Ovary (tissue), 9 donors: ENCODE results near the gene MRPL9. TPM values are rescaled to one million over a fixed set of nuclear protein-coding genes. Genes with fewer than 3 reads are reported as not detected.

Experiments used
- DNase-seq, 5 donors: peaks; one replicate each; pipeline ENCODE4 v3.0.0-alpha.2; 2019 to 2020
- H3K27ac ChIP-seq, 2 donors: fragments of 200-600 bp; one replicate each; pipeline versions ENCODE4 v1.5.1 to v1.8.0; 2019 to 2022
- H3K27me3 ChIP-seq: fragments of 200-600 bp; one replicate; pipeline ENCODE4 v1.8.0; 2022
- H3K36me3 ChIP-seq: fragments of 200-600 bp; sonication (generic); one replicate; pipeline ENCODE4 v1.5.1; 2019
- H3K4me1 ChIP-seq: one replicate; pipeline ENCODE4 v1.8.1; 2013; ENCODE audit warnings: mild to moderate bottlenecking, moderate library complexity; ENCODE audit not compliant: insufficient read depth
- H3K4me3 ChIP-seq: fragments of 200-600 bp; sonication (generic); one replicate; pipeline ENCODE4 v1.5.1; 2017
- H3K9me3 ChIP-seq, 2 donors: fragments of 200-600 bp in 1 of 2; sonication (generic) in 1 of 2; one replicate each; pipeline versions ENCODE4 v1.5.1 to v1.8.1; 2013 to 2019; ENCODE audit warnings: mild to moderate bottlenecking in 1 of 2, moderate library complexity in 1 of 2
- CTCF ChIP-seq, 3 donors: fragments of 450-650 bp in 2 of 3; fragments of 200-600 bp in 1 of 3; IDR thresholded peaks; one replicate each; pipeline versions ENCODE4 v1.5.1 to v1.8.0; 2016 to 2022; ENCODE audit warnings: antibody characterized with exemption in 3 of 3, mild to moderate bottlenecking in 1 of 3
- EP300 ChIP-seq: sonication (generic); formaldehyde crosslinking; IDR thresholded peaks from one replicate; pipeline ENCODE4 v1.6.1; 2017; ENCODE audit warnings: antibody characterized with exemption
- POLR2A ChIP-seq: fragments of 450-650 bp; IDR thresholded peaks from one replicate; pipeline ENCODE4 v1.6.1; 2017; ENCODE audit warnings: antibody characterized with exemption, mild to moderate bottlenecking, moderate library complexity
- WGBS, 3 donors: extraction: QIAGEN DNeasy Blood & Tissue Kit in 1 of 3; methylation state at CpG; one replicate each; pipeline versions ENCODE4 v1.1.5 to v1.1.7; 2013 to 2017; 5-methylcytosine and 5-hydroxymethylcytosine counted together
- intact Hi-C, 4 donors: fragments of 100-400 bp; cut with DNase I; formaldehyde crosslinking; loops; one replicate each; pipeline versions ENCODE4 v1.11.0 to v1.15.1; 2022 to 2023
- polyA plus RNA-seq, 2 donors: library from polyadenylated mRNA; stranded (reverse); fragments of 200-250 nt in 1 of 2; fragments of 350-450 nt in 1 of 2; fragmentation: Illumina TruSeq in 1 of 2; extraction: RNeasy Lipid Tissue Mini Kit (QIAGEN cat#74804) in 1 of 2; gene quantifications; one replicate each; pipeline ENCODE4 v1.2.3, GENCODE V29; 2013 to 2014
- total RNA-seq, 7 donors: library from RNA; depleted of rRNA in 2 of 7; stranded (reverse); fragments of >200 nt in 2 of 7; fragmentation: NEBNext Ultra II Directional in 3 of 7; extraction: Animal tissue kit (Norgen Biotek cat#: 25700) in 3 of 7; gene quantifications; one replicate each; pipeline versions ENCODE4 v1.1.0 to v1.2.4, GENCODE V29; 2016 to 2023
- donor health status: DM: no; HTN: no; CAD: no; lungs with moderate emphysema.
- donor health status: DM: no; HTN: no; CAD: no.
- donor health status: Bipolar disorder and iron deficiency.
- donor health status: DM: yes; HTN: yes; CAD: no.
- donor health status: DM: no; HTN: no; CAD: no.
- donor health status: DM: yes; HTN: yes; CAD: no.

Gene MRPL9
- total and polyA plus RNA-seq, 9 donors, result 40.2 to 86.8 (median 55.4) TPM

DNA sequence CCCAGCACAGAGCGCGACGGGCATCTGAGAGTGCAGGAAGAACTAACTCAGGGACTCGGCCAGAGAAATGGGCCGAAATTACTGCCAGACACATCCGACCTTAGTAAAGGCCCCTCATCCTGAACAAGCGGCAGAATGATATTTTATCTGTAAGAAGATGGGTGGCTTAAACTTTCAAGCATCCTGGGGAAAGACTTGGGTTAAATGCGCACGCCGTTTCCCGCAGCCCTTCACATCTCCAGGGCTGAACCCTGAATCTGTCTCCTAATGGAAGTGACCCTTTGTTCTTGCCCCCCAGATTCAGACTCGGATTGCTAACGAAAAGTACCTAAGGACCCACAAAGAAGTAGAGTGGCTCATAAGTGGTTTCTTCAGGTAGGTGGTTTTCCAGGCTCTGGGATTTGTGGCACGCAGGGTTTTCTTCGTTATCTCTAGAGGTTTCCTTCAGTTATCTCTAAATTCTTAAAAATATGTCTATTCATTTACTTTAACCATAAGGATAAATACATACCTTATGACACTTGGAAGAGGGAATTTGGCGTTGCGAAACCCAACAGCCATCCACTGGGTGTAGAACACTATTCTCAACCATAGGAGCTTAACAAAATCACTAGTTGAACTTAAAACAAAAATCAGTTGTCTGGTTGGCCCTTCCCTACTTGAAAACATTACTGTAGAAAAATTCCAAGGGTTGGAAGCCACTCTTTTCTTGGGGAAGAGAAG is 41.3 kb downstream of the MRPL9 start:
- H3K4me1 ChIP-seq, result peaks cover 8% of the 10 kb centered on the region
- peak overlapping the region; percentile 43 for H3K4me3 ChIP-seq
- H3K27ac ChIP-seq, result peak overlapping the region in 1 of 2 donors; percentile 68
- H3K27me3 ChIP-seq, result no peaks in the 10 kb centered on the region
- H3K36me3 ChIP-seq, result no peaks in the 10 kb centered on the region
- intact Hi-C loops, result no loop called here
- H3K9me3 ChIP-seq, result no peaks in the 10 kb centered on the region
- TF ChIP-seq POLR2A (no peak), EP300 (no peak), CTCF (IDR thresholded peaks at IDR 0.05) (no peak)
- no peak for DNase-seq
- 21 to 26% (median 23%) methylated on average over 17 of the region's 17 CpGs for WGBS, 3 donors

- peak; percentile 42 to 67 (median 53) for DNase-seq
- H3K4me1 ChIP-seq, result peaks cover 9% of the 10 kb centered on the region
- TF ChIP-seq EP300 (no peak), CTCF (IDR thresholded peaks at IDR 0.05) (no peak), POLR2A (no peak)
- 0 to 3% (median 1%) methylated on average over 28 to 44 of the region's 44 CpGs for WGBS, 3 donors
- H3K9me3 ChIP-seq, result no peaks in the 10 kb centered on the region
- no peaks in the 10 kb centered on the region for H3K36me3 ChIP-seq
- peak within 1 kb of the TSS; percentile 43 for H3K4me3 ChIP-seq
- intact Hi-C loops, result no loop called here
- no peaks in the 10 kb centered on the region for H3K27me3 ChIP-seq
- peak within 1 kb of the TSS; percentile 17 to 68 for H3K27ac ChIP-seq
These were observed 42.1 kb downstream of the MRPL9 start, which contains the start of gene RIIAD1 for GRCh38 chr1:151720974-151721787. RIIAD1 (plus strand) TSS chr1:151721522; CDS start chr1:151721537, 15 bp downstream.

GRCh38 chr1:151720554-151720953 is 42.7 kb downstream of the MRPL9 start:
- intact Hi-C loops, result no loop called here
- TF ChIP-seq CTCF (IDR thresholded peaks at IDR 0.05) (no peak), POLR2A (no peak), EP300 (no peak)
- no peaks in the 10 kb centered on the region for H3K27me3 ChIP-seq
- peaks cover 9% of the 10 kb centered on the region for H3K4me1 ChIP-seq
- H3K36me3 ChIP-seq, result no peaks in the 10 kb centered on the region
- WGBS, 3 donors, result 4 to 5% (median 5%) methylated on average over 5 of the region's 5 CpGs
- peak in 1 of 5 donors; percentile 18 for DNase-seq
- peak overlapping the region; percentile 43 for H3K4me3 ChIP-seq
- peak overlapping the region in 1 of 2 donors; percentile 68 for H3K27ac ChIP-seq
- no peaks in the 10 kb centered on the region for H3K9me3 ChIP-seq

- no peaks in the 10 kb centered on the region for H3K9me3 ChIP-seq
- intact Hi-C loops, result no loop called here
- H3K4me3 ChIP-seq, result no peak overlapping the region
- no peaks in the 10 kb centered on the region for H3K27me3 ChIP-seq
- WGBS, 3 donors, result 37 to 44% (median 40%) methylated on average over 1 of the region's 1 CpG
- no peak for DNase-seq
- peaks cover 9% of the 10 kb centered on the region for H3K4me1 ChIP-seq
- peak overlapping the region in 1 of 2 donors; percentile 68 for H3K27ac ChIP-seq
- TF ChIP-seq CTCF (IDR thresholded peaks at IDR 0.05) (no peak), EP300 (no peak), POLR2A (no peak)
- no peaks in the 10 kb centered on the region for H3K36me3 ChIP-seq
These were observed 43.2 kb downstream of the MRPL9 start for GRCh38 chr1:151720125-151720524.
